Smooth muscle cell of the brain vasculature (primary cell): ENCODE data around the gene GLI1.
A peak's percentile ranks its signal among the peaks of the same experiment; 100 is the strongest.
"Not testable (repeated sequence)": the region's sequence is repeated elsewhere in the genome, so short reads cannot be mapped to it uniquely, and the experiment has no call there.

Source experiments
- DNase-seq: peaks from one replicate; pipeline ENCODE4 v3.0.0-alpha.2; 2012; ENCODE audit warnings: low read depth, low spot score

Gene GLI1

DNA sequence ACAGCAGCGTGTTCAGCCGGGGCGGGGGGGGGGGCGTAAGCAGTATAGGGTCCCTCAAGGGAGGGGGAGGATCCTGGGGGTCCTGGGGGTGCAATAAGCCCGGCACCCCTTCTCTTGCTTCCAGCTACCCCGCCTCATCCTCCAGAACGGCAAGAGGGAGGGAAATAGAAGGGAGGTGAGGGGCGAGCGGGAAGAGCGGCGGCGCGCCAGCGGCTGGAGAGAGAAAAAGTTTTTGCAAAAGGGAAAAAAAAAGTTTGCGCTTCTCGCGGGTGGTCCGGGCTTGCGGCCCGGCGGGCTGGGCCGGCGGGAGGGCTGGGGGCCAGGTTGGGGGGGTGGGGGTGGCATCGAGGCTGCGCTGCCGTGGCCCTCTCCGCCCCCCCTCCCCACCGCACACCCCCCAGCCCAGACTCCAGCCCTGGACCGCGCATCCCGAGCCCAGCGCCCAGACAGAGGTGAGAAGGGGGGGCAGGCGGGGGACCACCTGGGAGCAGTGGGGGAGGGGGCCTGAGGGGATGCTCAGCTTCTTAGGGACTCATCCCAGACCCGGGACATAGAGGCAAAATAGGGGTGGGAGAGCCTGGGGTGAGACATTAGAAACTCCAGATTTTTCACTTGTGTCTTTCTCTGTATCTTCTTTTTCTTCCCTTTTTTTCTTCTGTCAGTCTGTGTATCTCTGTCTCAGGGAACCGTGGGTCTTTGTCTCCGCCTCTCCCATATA is at the start of gene GLI1:
TSS of gene GLI1 (plus strand) at position 36 of the 718 bp plus-strand sequence. CDS start 3,907 bp downstream, outside the sequence.
- no peak for DNase-seq

DNA sequence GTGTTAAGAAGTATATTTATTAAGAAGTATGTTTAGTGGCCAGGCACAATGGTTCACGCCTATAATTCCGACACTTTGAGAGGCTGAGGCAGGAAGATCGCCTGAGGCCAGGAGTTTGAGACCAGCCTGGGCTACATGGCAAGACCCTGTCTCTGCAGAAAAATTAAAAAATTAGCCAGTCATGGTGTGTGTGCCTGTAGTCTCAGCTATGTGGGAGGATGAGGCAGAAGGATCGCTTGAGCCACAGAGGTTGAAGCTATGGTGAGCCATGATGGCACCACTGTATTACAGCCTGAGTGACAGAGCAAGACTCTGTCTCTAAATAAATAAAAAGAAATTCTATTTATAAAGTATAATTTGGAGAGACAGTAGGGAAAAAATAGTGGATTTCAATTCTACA is 49.1 kb upstream of the GLI1 start:
- no peak for DNase-seq

DNA sequence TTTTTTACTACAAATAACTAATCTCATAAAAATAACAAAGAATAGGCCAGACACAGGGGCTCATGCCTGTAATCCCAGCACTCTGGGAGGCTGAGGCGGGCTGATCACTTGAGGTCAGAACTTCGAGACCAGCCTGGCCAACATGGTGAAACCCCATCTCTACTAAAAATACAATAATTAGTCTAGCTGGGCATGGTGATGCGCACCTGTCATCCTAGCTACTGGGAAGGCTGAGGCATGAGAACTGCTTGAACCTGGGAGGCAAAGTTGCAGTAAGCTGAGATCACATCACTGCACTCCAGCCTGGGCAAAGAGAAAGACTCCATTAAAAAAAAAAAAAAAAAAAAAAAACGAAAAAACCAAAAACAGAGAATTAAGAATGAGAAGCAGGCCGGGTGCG is 45.4 kb upstream of the GLI1 start:
- DNase-seq, result not testable (repeated sequence)

DNA sequence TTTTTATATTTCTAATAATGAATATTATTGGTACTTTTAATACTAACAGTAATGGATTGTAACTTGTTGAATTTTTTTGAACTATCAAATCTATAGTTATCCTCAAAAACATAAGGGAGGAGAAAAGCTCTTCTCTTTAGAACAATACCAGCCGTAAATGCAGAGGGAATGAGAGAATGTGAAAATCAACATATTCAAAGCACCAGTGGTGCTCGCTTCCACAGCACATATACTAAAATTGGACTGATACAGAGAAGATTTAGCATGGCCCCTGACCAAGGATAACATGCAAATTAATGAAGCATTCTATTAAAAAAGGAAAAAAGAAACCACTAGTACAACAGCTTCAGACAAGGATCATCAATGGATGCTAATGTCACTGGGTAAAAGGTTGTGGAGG is 44.5 kb upstream of the GLI1 start:
- DNase-seq, result no peak

DNA sequence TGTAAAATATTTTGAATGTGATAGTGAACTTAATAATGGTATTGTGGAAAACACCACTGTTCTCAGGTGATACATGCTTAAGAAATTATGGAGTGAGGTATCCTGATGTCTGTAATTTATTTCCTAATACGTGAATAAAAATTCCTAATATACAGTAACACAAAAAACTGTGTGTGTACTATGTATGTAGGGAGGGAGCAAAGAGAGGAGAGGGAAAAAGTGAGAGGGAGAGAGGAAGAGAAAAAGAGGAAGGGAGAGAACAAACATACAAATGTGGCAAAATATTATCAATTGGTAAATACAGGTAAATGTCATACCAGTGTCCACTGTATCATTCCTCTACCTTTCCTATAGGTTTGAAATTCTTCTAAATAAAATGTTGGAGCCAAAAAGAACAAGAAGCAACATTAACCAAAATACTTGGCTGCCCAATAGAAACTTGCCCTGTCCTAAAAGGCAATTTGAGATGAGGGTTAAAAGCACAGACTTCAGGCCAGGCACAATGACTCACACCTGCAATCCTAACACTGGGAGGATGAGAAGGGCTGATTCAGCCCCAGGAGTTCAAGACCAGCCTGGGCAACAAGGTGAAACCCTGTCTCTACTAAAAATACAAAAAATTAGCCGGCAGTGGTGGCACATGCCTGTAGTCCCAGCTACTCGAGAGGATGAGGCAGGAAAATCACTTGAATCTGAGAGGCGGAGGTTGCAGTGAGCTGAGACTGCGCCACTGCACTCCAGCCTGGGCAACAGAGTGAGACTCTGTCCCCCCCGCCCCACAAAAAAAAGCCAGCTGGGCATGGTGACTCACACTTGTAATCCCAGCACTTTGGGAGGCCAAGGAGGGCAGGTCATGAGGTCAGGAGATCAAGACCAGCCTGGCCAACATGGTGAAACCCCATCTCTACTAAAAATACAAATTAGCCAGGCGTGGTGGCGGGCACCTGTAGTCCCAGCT is 43.3 kb upstream of the GLI1 start:
- no peak for DNase-seq

DNA sequence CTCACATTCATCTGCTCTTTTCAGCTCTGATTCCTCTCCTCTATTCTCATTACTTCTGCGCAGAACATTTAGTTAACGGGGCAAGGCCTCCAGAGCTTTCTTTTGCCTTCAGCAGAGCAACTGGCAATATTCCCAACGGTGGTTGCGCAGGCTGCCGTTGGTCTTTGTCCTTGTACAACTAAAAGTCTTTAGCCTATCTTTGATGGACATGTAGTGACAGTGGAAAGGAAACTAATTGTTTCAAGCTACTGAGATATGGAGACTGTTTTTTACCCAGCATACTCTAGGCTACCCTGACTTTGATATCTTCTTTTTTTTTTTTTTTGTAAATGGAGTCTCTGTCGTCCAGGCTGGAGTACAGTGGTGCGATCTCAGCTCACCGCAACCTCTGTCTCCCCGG is 41.3 kb upstream of the GLI1 start:
- DNase-seq, result no peak

DNA sequence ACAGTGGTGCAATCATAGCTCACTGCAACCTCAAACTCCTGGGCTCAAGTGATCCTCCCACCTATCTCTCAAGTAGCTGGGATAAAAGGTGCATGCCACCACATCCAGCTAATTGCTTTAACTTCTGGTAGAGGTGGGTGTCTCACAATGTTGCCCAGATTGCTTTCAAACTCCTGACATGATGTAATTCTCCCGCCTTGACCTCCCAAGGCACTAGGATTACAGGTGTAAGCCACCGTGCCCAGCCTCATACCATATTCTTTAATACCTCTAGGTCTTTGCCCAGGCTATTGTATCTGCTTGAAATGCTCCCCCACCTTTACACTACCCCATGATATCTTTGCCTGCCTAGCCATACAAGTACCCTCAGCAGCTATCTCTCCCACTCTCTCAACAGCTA is 40.1 kb upstream of the GLI1 start:
- DNase-seq, result no peak

DNA sequence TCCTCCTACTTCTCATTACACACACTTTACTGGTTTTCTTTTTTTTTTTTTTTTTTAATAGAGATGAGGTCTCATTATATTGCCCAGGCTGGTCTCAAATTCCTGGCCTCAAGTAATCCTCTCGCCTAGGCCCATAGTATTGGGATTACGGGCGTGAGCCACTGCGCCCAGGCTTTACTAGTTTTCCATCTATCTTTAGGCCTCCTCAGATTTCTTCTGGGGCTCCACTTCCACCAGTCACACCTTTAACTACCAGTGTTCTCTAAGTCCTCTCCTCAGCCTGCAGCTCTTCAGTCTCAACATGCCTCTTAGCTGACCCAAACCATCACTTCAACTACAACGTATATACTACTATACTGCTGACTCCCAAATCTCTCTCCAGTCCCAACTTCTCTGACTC is 39.1 kb upstream of the GLI1 start:
- DNase-seq, result no peak

DNA sequence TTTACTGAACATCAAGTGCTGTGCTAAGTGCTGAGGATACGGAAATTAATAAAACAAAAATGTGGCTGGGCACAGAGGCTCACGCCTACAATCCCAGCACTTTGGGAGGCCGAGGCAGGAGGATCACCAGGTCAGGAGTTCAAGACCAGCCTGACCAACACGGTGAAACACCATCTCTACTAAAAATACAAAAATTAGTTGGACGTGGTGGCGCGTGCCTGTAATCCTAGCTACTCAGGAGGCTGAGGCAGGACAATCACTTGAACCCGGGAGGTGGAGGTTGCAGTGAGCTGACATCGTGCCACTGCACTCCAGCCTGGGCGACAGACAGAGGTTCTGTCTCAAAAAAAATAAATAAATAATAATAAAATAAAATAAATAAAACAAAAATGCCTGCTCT is 32.6 kb upstream of the GLI1 start:
- DNase-seq, result not testable (repeated sequence)

DNA sequence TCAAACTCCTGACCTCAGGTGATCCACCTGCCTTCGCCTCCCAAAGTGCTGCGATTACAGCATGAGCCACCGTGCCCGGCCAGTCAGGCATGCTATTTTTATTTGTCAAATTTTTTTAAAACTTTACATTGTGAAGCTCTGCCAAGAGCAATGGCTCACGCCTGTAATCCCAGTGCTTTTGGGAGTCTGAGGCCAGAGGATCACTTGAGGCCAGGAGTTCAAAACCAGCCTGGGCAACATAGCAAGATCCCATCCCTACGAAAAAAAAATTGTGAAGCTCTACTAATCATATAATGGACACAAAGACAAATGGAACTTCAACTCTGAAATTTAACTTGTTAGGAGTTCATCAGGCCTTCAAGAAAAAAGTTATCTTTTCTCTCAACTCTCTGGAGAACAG is 30.6 kb upstream of the GLI1 start:
- no peak for DNase-seq

DNA sequence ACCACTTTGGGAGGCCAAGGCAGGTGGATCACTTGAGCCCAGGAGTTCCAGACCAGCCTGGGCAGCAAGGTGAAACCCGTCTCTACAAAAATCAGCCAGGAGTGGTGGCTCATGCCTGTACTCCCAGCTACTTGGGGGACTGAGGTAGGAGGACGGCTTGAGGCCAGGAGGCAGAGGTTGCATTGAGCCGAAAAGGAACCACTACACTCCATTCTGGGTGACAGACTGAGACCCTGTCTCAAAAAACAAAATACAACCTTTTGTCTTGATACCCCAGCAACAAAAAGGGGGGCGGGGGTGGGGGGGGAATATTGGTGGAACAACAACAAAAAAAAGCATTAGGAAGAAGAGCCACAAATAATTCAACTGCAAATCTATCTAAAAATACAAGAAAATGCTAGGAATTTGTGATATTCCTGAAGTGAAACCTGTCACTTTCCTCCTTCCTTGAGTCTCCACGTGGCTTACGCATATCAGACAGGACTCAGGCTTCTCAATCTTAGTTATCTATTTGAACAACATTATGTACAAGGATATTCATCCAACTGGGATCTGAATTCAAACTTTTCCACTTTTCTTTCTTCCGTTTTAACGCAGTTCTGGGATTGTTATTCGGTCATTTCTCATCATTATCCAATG is 30.0 kb upstream of the GLI1 start:
- DNase-seq, result no peak

DNA sequence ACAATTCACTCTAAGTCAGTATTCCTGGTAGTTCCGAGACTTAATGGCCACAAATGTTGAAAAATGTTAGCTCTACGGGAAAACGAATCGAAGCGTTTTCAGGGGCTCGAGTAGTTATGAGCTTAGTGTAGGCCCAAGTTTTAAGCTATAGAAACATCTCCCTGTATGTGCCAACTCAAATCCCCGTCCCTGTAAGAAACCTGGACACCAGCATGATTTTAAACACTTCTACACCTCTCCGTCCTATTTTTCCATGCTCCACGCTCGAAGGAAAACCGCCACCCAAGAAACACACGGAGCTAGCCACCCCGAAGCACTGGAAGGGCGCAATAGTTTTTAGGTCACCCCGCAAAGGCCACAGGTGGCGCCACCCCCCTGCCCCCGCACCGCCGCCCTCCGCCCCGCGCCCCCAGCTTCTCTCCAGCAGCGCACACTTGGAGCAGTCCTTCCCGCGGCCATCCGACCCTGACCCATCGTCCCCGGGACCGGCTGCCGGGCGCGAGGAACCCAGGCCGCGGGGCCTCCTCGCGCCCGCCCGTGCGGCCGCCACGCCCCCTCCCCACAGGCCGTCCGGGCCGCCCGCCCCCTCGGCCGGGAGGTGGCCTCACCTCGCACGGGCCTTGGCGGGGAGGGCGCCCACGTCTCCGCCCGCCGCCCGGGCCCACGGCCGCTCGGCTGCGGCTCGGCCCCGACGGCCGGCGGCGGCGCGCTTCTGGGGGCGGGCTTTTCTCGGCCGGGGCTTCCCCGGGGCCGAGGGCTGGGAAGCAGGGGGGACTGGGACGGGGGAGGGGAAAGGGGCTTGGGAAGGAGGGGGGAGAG is 29.3 kb upstream of the GLI1 start:
- no peak for DNase-seq

DNA sequence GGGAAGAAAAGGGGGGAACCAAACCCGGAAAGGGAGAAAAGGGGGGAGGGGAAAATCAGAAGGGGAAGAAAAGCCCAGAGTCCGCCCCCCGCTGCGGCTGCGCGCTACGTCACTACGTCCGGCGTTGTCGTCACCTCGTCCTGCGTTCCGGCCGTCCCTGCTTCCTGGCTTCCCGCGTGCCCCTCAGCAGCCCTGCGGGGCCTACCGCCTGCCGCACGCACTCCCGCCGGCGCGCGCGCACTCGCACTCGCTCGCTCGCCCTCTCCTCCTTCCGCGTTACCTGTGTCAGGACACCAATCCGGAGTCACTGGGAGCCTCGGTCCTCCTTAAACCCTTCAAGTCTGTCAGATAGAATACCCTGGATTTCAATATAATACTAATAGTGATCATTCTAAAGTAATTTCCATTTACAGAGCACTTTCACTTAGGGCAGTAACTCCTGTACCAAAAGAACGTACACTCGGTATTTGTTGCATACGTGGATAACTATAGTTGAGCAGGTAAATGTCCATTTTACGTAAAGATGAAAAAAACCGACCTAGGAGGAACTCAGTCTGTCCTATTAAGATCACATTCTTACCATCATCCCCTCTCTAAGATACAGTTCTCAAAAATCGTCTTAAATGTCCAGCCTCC is 28.5 kb upstream of the GLI1 start, which contains the start of gene R3HDM2:
TSS of gene R3HDM2 (minus strand) at position 113 of the 636 bp plus-strand sequence. CDS start 120,615 bp downstream, outside the sequence.
- DNase-seq, result peak; percentile 74

DNA sequence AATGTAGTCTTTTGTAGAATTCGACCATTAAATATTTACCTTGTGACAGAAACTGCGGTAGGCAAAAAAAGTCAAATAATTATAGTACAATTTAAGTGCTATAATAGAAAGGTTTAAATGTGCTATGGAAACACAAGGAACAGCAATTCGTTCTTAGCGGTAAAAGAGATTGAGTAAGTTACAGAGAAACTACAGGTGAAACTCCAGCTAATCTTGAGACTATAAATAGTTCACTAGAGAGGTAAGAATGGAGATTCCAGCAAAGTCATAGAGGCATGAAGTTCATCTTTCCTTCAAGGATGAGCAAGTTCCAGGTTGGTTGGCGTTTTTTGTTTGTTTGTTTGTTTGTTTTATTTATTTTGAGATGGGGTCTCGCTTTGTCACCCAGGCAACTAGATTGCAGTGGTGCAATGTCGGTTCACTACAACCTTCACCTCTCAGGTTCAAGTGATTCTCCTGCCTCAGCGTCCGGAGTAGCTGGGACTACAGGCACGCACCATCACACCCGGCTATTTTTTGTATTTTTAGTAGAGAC is 27.9 kb upstream of the GLI1 start:
- DNase-seq, result no peak

DNA sequence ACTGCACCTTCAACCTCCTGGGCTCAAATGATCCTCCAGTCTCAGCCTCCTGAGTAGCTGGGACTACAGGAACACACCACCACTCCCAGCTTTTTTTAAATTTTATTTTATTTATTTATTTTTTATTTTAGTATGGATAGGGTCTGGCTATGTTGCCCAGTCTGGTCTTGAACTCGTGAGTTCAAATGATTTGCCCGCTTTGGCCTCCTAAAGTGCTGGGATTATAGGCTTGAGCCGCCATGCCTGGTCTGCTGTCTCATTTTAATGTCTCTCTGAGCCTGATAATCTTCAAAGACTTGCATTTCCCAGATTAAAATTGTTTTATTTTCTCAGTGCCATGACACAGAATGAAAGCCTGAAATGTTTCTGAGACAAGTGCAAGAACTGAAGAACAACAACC is 26.2 kb upstream of the GLI1 start:
- no peak for DNase-seq

DNA sequence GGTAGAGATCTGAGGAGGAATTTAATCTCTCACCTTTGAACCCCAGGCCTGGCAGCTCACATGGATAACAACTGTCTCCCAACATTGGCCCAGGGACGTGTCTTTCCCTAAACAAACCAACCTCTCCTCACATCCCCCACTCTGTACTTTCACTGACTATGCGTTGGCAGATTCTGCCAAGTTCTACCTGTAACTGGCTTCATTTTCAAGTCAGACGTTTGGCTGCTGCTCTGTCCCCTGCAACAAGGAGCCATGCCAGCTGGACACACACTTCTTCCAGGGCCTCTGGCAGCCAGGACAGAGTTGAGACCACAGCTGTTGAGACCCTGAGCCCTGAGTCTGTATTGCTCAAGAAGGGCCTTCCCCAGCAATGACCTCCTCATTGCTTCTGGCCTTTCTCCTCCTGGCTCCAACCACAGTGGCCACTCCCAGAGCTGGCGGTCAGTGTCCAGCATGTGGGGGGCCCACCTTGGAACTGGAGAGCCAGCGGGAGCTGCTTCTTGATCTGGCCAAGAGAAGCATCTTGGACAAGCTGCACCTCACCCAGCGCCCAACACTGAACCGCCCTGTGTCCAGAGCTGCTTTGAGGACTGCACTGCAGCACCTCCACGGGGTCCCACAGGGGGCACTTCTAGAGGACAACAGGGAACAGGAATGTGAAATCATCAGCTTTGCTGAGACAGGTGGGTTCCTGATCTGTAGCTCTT is 24.9 kb upstream of the GLI1 start, which contains the start of gene INHBC:
TSS of gene INHBC (plus strand) at position 268 of the 707 bp plus-strand sequence. CDS start at position 371, 103 bp downstream.
- DNase-seq, result no peak

DNA sequence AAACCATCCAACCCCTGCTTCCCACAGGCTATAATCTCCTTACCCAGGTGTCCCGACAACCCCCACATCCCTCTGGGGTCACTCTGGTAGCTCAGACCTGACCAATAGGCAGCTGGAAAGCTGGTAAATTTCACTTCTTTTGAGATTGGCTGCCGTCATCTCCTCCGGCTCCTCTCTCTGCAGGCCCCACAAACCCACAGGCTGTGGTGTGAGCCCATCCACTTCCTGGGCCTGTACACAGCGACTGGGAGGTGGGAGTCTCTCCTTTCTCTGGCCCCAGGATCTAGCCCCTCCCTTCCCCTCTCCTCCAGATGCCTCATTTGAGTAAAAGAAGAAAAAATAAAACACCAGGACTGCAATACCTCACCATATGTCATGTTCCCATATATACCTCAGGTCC is 24.3 kb upstream of the GLI1 start:
- DNase-seq, result no peak

DNA sequence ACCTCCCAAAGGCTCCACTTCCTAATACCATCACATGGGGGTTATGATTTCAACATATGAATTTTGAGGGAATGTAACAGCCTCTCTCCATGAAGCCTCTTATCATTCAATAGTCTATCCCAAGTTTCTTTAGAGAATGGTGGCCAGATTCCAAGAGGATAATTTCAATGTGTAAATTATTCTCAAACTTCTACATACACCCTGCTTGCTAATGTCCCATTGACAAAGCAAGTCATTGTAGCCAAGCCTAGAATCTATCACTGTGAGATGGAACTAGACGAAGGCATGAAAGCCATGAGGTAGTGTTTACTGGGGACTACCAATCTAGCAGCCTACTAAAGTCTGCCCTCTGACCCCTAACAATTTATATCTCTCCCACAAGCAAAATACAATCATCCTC is 21.2 kb upstream of the GLI1 start:
- no peak for DNase-seq

DNA sequence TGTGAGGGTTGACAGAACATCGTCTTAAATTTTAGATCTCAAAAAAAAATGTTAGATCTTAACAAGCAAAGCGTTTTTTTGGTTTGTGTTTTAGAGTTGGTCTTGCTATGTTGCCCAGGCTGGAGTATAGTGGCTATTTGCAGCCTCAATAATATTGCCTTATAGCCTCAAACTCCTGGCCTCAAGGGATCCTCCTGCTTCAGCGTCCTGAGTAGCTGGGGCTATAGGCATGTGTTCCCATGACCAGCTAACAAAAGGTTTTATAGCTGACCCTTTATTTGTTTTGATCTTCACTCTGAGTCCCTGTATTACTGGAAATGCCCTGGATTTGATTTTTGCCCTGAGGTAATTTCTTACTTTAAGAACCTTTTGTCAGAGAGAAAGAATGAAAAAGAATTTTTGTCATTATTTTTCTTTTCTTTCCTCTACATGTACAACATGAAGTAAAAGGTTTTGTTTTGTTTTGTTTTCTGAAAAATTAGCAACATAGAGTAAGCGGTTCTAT is 19.8 kb upstream of the GLI1 start:
- DNase-seq, result no peak

DNA sequence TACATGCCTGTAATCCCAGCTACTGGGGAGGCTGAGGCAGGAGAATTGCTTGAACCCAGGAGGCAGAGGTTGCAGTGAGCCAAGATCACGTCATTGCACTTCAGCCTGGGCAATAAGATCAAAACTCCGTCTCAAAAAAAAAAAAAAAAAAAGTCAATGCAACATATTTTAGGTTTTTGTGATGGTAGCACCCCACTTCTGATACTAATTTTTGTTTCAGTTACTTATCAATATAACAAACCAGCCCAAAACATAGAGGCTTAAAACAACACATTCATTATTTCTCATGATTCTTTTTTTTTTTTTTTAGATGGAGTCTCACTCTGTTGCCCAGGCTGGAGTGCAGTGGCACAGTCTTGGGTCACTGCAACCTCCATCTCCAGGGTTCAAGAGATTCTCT is 18.2 kb upstream of the GLI1 start:
- DNase-seq, result not testable (repeated sequence)
